Measurements from ENCODE around the gene KISS1R. TPM values are rescaled to one million over a fixed set of nuclear protein-coding genes. Genes with fewer than 3 reads are reported as not detected.

Gene KISS1R
- total RNA-seq, 2 donors from 2014 or later, result not detected

DNA sequence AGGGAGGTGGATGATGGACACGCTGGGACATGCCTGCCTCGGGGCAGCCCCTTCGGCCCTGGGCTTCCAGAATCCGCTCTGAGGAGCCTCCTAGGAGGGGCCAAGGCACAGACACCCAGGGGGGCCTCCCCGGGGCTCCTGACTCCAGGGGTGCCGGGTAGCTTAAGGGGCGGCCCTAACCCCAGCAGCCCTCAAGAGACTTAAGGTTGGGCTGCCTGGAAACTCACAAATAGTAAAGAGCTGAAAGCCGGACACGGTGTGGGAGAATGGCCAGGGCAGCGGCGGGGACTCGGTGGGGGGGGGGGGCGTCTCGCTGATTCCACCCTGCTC, 16.4 kb downstream of the KISS1R start:
- Histone ChIP-seq H3K4me1 (replicated peaks) (peaks cover 27% of the 10 kb centered on the region), H3K27ac (peak overlapping the region; percentile 67 to 73), H3K27me3 (replicated peaks; ENCODE audit: insufficient read depth) (no peaks in the 10 kb centered on the region), H3K4me3 (no peak overlapping the region), H3K36me3 (no peaks in the 10 kb centered on the region), H3K9me3 (no peaks in the 10 kb centered on the region)
- intact Hi-C loops (cut with DNase I), result no loop called here
- no peak for DNase-seq (ENCODE audit: low spot score)
- TF ChIP-seq POLR2A (IDR thresholded peaks at IDR 0.05) (no peak), POLR2AphosphoS5 (IDR thresholded peaks at IDR 0.05) (no peak), CTCF (IDR thresholded peaks at IDR 0.05) (no peak)
- WGBS, result 34% methylated on average over 13 of the region's 14 CpGs

- Histone ChIP-seq H3K9me3 (no peaks in the 10 kb centered on the region), H3K4me3 (no peak overlapping the region), H3K27me3 (replicated peaks; ENCODE audit: insufficient read depth) (no peaks in the 10 kb centered on the region), H3K36me3 (no peaks in the 10 kb centered on the region), H3K27ac (peak overlapping the region; percentile 67 to 73), H3K4me1 (replicated peaks) (peaks cover 27% of the 10 kb centered on the region)
- DNase-seq (ENCODE audit: low spot score), result no peak
- TF ChIP-seq CTCF (IDR thresholded peaks at IDR 0.05) (no peak), POLR2A (IDR thresholded peaks at IDR 0.05) (no peak)
- intact Hi-C loops (cut with DNase I), result no loop called here
- 68% methylated on average over 29 of the region's 29 CpGs for WGBS
Observed at GRCh38 chr19:934197-934840, 17.2 kb downstream of the KISS1R start.

- peak; percentile 94 for DNase-seq (ENCODE audit: low spot score)
- Histone ChIP-seq H3K27ac (peak overlapping the region; percentile 67 to 73), H3K4me3 (no peak overlapping the region), H3K9me3 (no peaks in the 10 kb centered on the region), H3K27me3 (replicated peaks; ENCODE audit: insufficient read depth) (no peaks in the 10 kb centered on the region), H3K36me3 (no peaks in the 10 kb centered on the region), H3K4me1 (replicated peaks) (peaks cover 27% of the 10 kb centered on the region)
- intact Hi-C loops (cut with DNase I), result no loop called here
- TF ChIP-seq POLR2AphosphoS5 (IDR thresholded peaks at IDR 0.05), result peak; percentile 96
- no peak for TF ChIP-seq POLR2A (IDR thresholded peaks at IDR 0.05)
- TF ChIP-seq CTCF (IDR thresholded peaks at IDR 0.05), result peak in 1 of 4 experiments; percentile 3
- 8% methylated on average over 30 of the region's 31 CpGs for WGBS
Observed at GRCh38 chr19:934865-935479, 17.8 kb downstream of the KISS1R start.

- no peak for DNase-seq (ENCODE audit: low spot score)
- Histone ChIP-seq H3K27me3 (replicated peaks; ENCODE audit: insufficient read depth) (no peaks in the 10 kb centered on the region), H3K36me3 (no peaks in the 10 kb centered on the region), H3K9me3 (no peaks in the 10 kb centered on the region), H3K27ac (no peak overlapping the region), H3K4me1 (replicated peaks) (peaks cover 30% of the 10 kb centered on the region), H3K4me3 (no peak overlapping the region)
- intact Hi-C loops (cut with DNase I), result no loop called here
- WGBS, result 99% methylated on average over 10 of the region's 10 CpGs
- TF ChIP-seq POLR2A (IDR thresholded peaks at IDR 0.05) (no peak), POLR2AphosphoS5 (IDR thresholded peaks at IDR 0.05) (no peak), CTCF (IDR thresholded peaks at IDR 0.05) (no peak)
Observed at GRCh38 chr19:936175-936546, 19.0 kb downstream of the KISS1R start.

- intact Hi-C loops (cut with DNase I), result no loop called here
- no peaks in the 10 kb centered on the region for H3K9me3 ChIP-seq
- no peak for DNase-seq (ENCODE audit: low spot score)
- H3K27me3 ChIP-seq (replicated peaks; ENCODE audit: insufficient read depth), result no peaks in the 10 kb centered on the region
- peaks cover 30% of the 10 kb centered on the region for H3K4me1 ChIP-seq (replicated peaks)
- WGBS, result 92% methylated on average over 16 of the region's 16 CpGs
- TF ChIP-seq CTCF (IDR thresholded peaks at IDR 0.05) (no peak), POLR2A (IDR thresholded peaks at IDR 0.05) (no peak), POLR2AphosphoS5 (IDR thresholded peaks at IDR 0.05) (no peak)
- H3K36me3 ChIP-seq, result no peaks in the 10 kb centered on the region
- no peak overlapping the region for H3K4me3 ChIP-seq
- H3K27ac ChIP-seq, result no peak overlapping the region
Observed at GRCh38 chr19:937259-937694, 20.1 kb downstream of the KISS1R start.
